ENCODE measurements around the gene ABHD2.
"Not testable (repeated sequence)": the region's sequence is repeated elsewhere in the genome, so short reads cannot be mapped to it uniquely, and the experiment has no call there.

The ABHD2 gene

GRCh38 chr15:89139613-89140499 is 51.6 kb downstream of the ABHD2 start:
- no peak for DNase-seq
- ATAC-seq, result no peak

DNA sequence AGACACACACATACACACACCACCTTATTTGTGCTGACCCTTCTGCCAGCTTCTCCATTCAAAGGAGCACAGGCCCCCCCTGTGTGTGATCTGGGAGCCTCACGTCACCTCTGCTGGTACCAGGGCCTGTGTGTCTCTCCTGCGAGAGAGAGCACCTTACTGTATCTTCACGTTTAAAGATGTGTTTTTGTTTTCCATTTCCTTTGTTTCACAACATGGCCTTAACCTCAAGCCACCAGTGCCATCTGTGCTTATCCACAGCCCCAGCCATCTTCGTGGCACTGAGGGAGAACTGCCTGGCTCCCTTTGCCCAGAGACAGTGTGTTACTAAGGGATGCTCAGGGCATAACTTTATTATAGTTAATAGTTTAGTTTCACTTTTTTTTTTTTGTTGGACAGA is 52.3 kb downstream of the ABHD2 start:
- no peak for DNase-seq
- ATAC-seq, result peak; percentile 20

- not testable (repeated sequence) for DNase-seq, ATAC-seq
Observed at GRCh38 chr15:89141159-89141558, 52.9 kb downstream of the ABHD2 start.

GRCh38 chr15:89141885-89142284 is 53.6 kb downstream of the ABHD2 start:
- DNase-seq (no peak), ATAC-seq (no peak)

- DNase-seq, result no peak
- ATAC-seq, result no peak
Observed at GRCh38 chr15:89142423-89142822, 54.2 kb downstream of the ABHD2 start.

- ATAC-seq (peak; percentile 86), DNase-seq (no peak)
Observed at GRCh38 chr15:89143503-89144162, 55.4 kb downstream of the ABHD2 start.

- no peak for ATAC-seq
- no peak for DNase-seq
Observed at GRCh38 chr15:89144491-89144890, 56.2 kb downstream of the ABHD2 start.

DNA sequence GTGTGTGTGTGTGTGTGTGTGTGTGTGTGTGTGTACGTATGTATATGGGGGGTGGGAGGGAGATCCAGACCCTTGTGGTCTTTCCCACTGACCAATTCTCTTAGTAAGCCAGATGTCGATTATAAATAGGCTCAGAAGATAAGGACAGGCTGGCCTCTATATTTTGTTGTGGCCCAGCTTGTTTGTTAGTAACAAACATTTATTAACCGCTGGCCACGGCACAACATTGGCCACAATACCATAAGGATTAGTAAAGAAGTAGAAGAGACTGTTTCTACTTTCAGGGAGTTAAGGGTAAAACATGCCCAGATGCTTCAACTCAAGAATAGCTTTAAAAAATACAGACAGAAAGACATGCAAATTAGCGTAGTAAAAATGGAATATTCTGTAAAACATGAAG is 58.1 kb downstream of the ABHD2 start:
- DNase-seq (no peak), ATAC-seq (no peak)

DNA sequence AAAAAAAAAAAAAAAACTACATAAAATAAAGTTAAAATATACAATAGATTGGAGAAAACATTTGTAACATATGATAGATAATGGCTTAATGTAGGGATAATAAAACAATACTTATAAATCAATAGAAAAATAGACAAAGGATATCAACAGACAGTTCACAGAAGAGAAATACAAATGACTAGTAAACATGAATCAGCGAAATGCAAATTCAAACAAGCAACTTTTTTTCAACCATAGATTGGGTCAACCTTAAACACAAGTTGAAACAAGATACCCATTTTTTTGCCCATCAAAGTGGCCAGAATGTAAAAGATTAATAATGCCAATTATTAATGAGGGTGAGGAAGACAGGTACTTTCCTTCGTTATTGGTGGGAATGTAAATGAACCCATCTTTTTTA is 59.9 kb downstream of the ABHD2 start:
- ATAC-seq, result no peak
- no peak for DNase-seq

GRCh38 chr15:89149501-89150101 is 61.3 kb downstream of the ABHD2 start:
- ATAC-seq (no peak), DNase-seq (no peak)

DNA sequence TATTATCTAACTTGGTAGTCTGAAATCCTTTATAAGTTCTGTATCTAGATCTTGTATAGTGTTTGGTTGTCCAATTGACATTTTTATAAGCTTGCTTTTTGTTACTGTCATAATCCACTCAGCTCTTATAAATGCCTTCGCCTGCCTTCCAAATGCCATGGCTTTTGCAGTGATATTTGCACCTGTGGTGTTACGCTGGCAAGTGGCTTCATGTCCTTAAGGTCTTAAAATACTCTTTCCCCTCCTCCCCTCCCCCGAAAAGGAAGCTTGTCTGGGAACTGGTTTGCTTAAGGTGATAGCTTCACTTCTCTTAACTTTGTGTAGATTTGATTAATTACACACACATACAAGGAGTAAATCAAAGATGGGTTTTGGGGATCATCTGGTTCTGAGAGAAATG is 62.0 kb downstream of the ABHD2 start:
- DNase-seq, result no peak
- ATAC-seq, result no peak

- ATAC-seq, result no peak
- DNase-seq, result no peak
Observed at GRCh38 chr15:89150762-89151664, 62.8 kb downstream of the ABHD2 start.

- DNase-seq (no peak), ATAC-seq (no peak)
Observed at GRCh38 chr15:89155122-89155521, 66.9 kb downstream of the ABHD2 start.

DNA sequence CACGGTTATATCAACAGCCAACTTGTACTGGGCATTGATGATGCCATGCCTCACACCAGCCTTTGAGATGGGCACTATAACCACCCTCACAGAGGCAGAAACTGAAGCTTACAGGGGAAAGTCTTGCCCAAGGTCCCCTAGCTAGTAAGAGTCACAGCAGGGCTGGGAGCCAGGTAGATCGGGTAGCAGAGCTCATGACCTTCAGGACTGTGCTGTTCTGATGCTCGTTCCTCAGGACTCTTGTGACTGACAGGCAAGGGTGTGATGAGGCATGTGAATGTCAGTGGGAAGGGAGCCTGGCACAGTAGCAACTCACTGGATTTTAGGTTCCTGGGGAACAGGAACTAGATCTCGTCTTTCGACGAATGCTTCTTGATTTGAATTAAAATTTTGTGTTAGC is 67.4 kb downstream of the ABHD2 start:
- ATAC-seq (no peak), DNase-seq (no peak)

DNA sequence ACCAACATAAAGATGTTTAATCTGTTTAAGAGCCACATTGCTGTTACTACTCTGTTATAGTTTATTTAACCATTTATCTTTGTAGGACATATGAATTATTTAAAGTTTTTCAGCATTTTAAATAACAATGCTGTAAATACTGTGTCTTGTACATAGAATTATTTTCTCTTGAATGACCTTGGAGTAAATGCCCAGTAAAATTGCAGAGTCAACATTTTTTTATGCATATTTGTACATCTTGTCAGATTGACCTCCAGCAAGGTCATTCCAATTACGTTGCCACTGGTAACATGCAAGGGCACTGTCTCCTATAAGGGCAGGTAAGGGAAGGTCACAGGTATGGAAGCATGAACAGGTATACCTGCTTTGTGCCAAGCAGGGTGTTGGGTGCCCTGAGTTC is 68.8 kb downstream of the ABHD2 start:
- ATAC-seq (no peak), DNase-seq (no peak)

DNA sequence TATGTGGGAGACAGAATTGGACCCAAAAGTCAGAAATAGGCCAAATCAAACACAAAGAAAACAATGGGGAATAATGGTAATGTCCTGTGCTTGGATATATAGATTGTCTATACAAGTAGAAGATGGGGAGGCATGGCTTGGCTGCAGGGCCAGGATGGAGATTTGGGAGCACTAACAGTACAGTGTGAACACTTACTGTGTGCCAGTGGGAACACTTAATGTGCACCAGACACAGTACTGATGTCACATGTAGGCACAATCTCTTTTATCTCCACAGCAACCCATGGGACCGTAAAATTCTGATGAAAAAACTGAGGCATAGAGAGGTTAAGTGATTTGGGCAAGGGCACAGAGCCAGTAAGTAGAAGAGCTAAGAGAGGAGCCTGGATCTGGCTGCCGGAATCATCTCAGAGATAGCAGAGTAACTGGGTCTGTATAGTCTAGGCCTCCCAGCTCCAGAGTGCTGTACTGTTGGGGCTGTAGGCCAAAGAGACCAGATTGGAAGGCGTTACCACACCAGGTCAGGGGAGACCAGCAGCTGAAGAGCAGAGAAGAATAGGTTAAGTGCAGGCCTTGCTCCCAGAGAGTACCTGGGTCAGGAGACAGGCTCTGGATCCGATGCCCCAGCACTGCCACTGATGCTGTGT is 69.8 kb downstream of the ABHD2 start:
- no peak for ATAC-seq
- no peak for DNase-seq

DNA sequence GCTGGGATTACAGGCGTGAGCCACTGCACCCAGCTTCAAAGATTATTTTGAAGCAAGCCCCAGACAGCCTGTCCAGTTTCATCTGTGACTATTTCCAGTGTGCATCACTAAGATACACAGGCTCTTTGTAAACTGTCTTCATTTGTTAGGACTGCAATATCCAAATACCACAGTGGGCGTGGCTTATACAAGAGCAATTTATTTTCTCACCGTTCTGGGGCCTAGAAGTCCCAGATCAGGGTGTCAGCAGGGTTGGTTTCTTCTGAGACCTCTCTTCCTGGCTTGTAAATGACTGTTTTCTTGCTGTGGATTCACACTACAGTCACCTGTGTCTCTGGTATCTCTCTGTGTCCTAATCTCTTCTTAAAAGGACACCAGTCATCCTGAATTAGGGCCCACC is 73.4 kb downstream of the ABHD2 start:
- ATAC-seq, result no peak
- DNase-seq, result no peak

DNA sequence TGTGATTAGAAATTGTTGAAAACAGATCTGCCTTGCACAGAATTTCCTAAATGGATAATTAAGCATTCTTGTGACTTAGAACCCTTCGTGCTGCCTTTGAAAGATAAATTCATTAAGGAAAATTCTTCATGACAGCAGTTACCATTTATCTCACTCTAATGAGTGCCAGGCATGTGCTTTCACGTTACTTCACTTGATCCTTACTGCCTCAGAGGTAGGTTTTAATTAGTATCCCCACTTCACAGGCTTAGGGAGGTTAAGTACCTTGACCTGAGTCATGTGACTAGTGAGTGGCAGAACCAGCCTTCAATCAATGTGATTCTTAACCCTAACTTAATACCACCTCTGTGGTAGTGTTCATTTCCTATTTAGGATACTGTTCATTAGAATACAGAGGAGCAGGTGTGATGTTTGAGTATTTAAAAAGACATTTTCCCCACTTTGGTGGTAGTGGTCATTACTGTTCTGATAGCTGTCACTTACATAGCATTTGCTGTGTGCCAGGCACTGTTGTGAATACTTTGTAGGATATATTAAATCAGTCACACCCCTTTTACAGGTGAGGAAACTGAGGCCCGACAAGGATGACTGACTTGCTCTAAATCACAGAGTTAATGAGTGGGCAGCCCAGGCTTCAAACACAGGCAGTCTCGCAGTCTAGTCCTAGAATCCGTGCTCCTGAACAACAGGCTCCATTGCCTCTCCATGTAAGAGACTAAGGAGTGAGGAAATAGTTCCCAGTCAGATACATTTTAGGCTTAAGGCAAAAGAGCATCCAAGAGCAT is 75.2 kb downstream of the ABHD2 start:
- DNase-seq (no peak), ATAC-seq (no peak)

- no peak for ATAC-seq
- DNase-seq, result no peak
Observed at GRCh38 chr15:89164712-89165211, 76.5 kb downstream of the ABHD2 start.

- DNase-seq, result no peak
- no peak for ATAC-seq
Observed at GRCh38 chr15:89165677-89166076, 77.4 kb downstream of the ABHD2 start.

Measured in stimulated activated naive CD8-positive, alpha-beta T cell treated with anti-CD3 and anti-CD28 coated beads, Interleukin-15, Interleukin-2, amounts not matched to agents 100 U/mL and 50 U/mL, for 24 hours (primary cell).